Measurements from ENCODE around the gene DNAJC15. TPM values are rescaled to one million over a fixed set of nuclear protein-coding genes. Genes with fewer than 3 reads are reported as not detected.

The DNAJC15 gene
- total RNA-seq, 2 experiments from 2014 or later, result 8.9 to 10.6 TPM

- ATAC-seq (no peak), DNase-seq (no peak)
- Mint-ChIP-seq H3K4me3 (no peak overlapping the region), H3K9me3 (no peaks in the 10 kb centered on the region), H3K4me1 (ENCODE audit: low read depth) (peaks cover 11% of the 10 kb centered on the region), H3K36me3 (ENCODE audit: low read depth) (no peaks in the 10 kb centered on the region), H3K27ac (no peak overlapping the region), H3K27me3 (peaks cover 7% of the 10 kb centered on the region)
- intact Hi-C loops (cut with micrococcal nuclease), result no loop called here
- no peak for TF ChIP-seq CTCF (IDR thresholded peaks at IDR 0.05)
- ChIA-PET CTCF (no interaction called here), POLR2A (no interaction called here)
These were observed 106.2 kb downstream of the DNAJC15 start for GRCh38 chr13:43129511-43130110.

DNA sequence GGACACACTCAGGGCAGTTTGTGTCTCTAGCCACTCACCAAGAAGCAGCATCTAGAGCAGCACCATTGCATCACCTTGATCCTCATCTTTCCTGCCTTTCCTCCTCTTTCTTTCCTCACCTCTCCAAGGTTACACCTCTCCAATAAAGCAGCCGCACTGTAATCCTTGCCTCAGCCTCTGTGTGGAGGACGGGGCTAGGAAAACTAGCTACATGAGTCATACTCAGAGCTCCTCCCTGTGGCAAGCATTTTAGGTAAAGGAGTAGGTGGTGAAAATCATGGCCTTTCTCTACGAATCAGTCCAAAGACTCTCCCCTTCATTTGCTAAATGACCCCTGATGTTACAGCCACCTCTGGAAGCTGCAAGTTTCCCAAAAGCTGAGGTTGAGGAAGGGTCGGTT lies 108.9 kb downstream of the DNAJC15 start:
- no peak overlapping the region for H3K4me3 Mint-ChIP-seq
- CTCF ChIA-PET, result interaction anchor here (0.8 to 1.2 kb wide), 3 partner anchors 161 to 673 kb away, joined by 3 read pairs; no protein-coding TSS in a partner anchor
- peaks cover 11% of the 10 kb centered on the region for H3K4me1 Mint-ChIP-seq (ENCODE audit: low read depth)
- H3K9me3 Mint-ChIP-seq, result no peaks in the 10 kb centered on the region
- H3K36me3 Mint-ChIP-seq (ENCODE audit: low read depth), result no peaks in the 10 kb centered on the region
- no peak for ATAC-seq
- TF ChIP-seq CTCF (IDR thresholded peaks at IDR 0.05), result no peak
- H3K27ac Mint-ChIP-seq, result no peak overlapping the region
- DNase-seq, result no peak
- POLR2A ChIA-PET, result no interaction called here
- H3K27me3 Mint-ChIP-seq, result peaks cover 7% of the 10 kb centered on the region
- intact Hi-C loops (cut with micrococcal nuclease), result no loop called here

- no peak for TF ChIP-seq CTCF (IDR thresholded peaks at IDR 0.05)
- DNase-seq (no peak), ATAC-seq (no peak)
- Mint-ChIP-seq H3K4me3 (no peak overlapping the region), H3K36me3 (ENCODE audit: low read depth) (no peaks in the 10 kb centered on the region), H3K4me1 (ENCODE audit: low read depth) (peaks cover 5% of the 10 kb centered on the region), H3K27me3 (peaks cover 7% of the 10 kb centered on the region), H3K27ac (no peak overlapping the region), H3K9me3 (no peaks in the 10 kb centered on the region)
- POLR2A ChIA-PET, result no interaction called here
- intact Hi-C loops (cut with micrococcal nuclease), result no loop called here
- CTCF ChIA-PET, result interaction anchor here (1.2 kb wide), 2 partner anchors 161 to 163 kb away, joined by 3 read pairs; no protein-coding TSS in a partner anchor
These were observed 109.5 kb downstream of the DNAJC15 start for GRCh38 chr13:43132911-43133310.

DNA sequence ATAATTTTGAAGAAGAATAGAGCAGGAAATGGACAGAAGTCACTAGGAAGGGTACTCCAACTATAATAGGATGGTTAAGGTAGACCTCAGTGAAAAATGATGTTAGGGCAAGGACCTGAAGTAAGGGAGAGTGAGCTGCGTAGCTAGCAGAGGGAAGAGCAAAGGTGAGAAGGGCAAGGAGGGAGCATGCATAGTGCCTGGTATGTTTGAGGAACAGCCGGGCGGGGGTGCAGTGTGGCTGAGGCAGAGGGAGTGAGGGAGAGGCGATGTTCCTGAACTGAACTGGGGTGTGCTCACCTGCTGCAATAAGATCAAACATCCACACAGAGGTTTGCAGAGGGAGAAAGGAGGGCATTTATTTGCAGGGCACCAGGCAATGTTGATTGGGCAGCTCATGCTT lies 110.4 kb downstream of the DNAJC15 start:
- no peaks in the 10 kb centered on the region for H3K9me3 Mint-ChIP-seq
- H3K27me3 Mint-ChIP-seq, result peaks cover 7% of the 10 kb centered on the region
- POLR2A ChIA-PET, result no interaction called here
- no peaks in the 10 kb centered on the region for H3K4me1 Mint-ChIP-seq (ENCODE audit: low read depth)
- no peak for DNase-seq
- no peak overlapping the region for H3K4me3 Mint-ChIP-seq
- no peak for TF ChIP-seq CTCF (IDR thresholded peaks at IDR 0.05)
- H3K36me3 Mint-ChIP-seq (ENCODE audit: low read depth), result no peaks in the 10 kb centered on the region
- no peak overlapping the region for H3K27ac Mint-ChIP-seq
- intact Hi-C loops (cut with micrococcal nuclease), result no loop called here
- no peak for ATAC-seq
- CTCF ChIA-PET, result no interaction called here

DNA sequence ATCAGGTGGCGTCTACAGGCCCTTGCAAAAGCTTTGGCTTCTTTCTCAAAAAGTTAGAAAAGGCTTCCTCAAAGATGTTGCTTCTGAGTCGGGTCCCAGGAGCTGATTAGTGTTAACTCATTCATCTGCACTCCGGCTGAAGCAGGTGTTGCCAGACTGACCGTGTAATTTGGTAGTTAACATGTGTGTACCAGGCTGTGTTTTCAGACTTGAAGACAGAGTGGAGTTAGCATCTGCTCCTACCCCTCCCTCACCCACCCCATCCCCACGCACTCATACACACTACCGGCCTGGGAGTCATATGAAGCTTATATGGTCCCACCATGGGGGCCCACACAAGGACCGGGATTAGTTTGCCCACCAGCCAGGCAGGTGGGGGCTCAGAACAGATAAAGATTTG lies 111.5 kb downstream of the DNAJC15 start:
- H3K36me3 Mint-ChIP-seq (ENCODE audit: low read depth), result no peaks in the 10 kb centered on the region
- ATAC-seq, result no peak
- intact Hi-C loops (cut with micrococcal nuclease), result no loop called here
- no peak for DNase-seq
- no peaks in the 10 kb centered on the region for H3K9me3 Mint-ChIP-seq
- ChIA-PET POLR2A (no interaction called here), CTCF (interaction anchor here (0.6 kb wide), 1 partner anchor 166 kb away, joined by 3 read pairs; no protein-coding TSS in a partner anchor)
- peaks cover 3% of the 10 kb centered on the region for H3K27me3 Mint-ChIP-seq
- no peaks in the 10 kb centered on the region for H3K4me1 Mint-ChIP-seq (ENCODE audit: low read depth)
- no peak overlapping the region for H3K4me3 Mint-ChIP-seq
- TF ChIP-seq CTCF (IDR thresholded peaks at IDR 0.05), result no peak
- no peak overlapping the region for H3K27ac Mint-ChIP-seq

Measured in activated CD8-positive, alpha-beta T cell treated with anti-CD3 and anti-CD28 coated beads for 36 hours (primary cell).